H1 (cell line): ENCODE measurements around the gene LRRC39. TPM values are rescaled to one million over a fixed set of nuclear protein-coding genes. Genes with fewer than 3 reads are reported as not detected.
A peak's percentile ranks its signal among the peaks of the same experiment; 100 is the strongest.

ENCODE experiments used
- ASH2L ChIP-seq: fragments of 200-600, 300-600 bp; sonication (generic); IDR thresholded peaks from one replicate; pipeline ENCODE4 v1.7.1; 2017; ENCODE audit warnings: low read length
- ATF2 ChIP-seq: IDR thresholded peaks from 2 replicates; pipeline ENCODE4 v1.6.1; 2012; ENCODE audit warnings: low read length, inconsistent platforms
- CHD1 ChIP-seq: IDR thresholded peaks from 2 replicates; pipeline ENCODE4 v1.6.1; 2012; ENCODE audit warnings: low read depth, low read length, improper control_type of control experiment
- CHD2 ChIP-seq: IDR thresholded peaks from 2 replicates; pipeline ENCODE4 v1.6.1; 2012; ENCODE audit warnings: low read length, improper control_type of control experiment
- CREB1 ChIP-seq: IDR thresholded peaks from 2 replicates; pipeline ENCODE4 v1.6.1; 2012; ENCODE audit warnings: inconsistent platforms
- EGR1 ChIP-seq: IDR thresholded peaks from 2 replicates; pipeline ENCODE4 v1.6.1; 2011; ENCODE audit warnings: low read depth, low read length, borderline replicate concordance
- GABPA ChIP-seq: IDR thresholded peaks from 2 replicates; pipeline ENCODE4 v1.6.1; 2011; ENCODE audit warnings: mild to moderate bottlenecking, low read length, moderate library complexity, borderline replicate concordance; ENCODE audit not compliant: insufficient read depth
- KDM4A ChIP-seq: IDR thresholded peaks from one replicate; pipeline ENCODE4 v1.7.1; 2012; ENCODE audit warnings: low read depth, mild to moderate bottlenecking, moderate library complexity, low read length, inconsistent platforms; ENCODE audit not compliant: severe bottlenecking
- KDM5A ChIP-seq: fragments of 200-600 bp; IDR thresholded peaks from 2 replicates; pipeline ENCODE4 v1.7.1; 2012; ENCODE audit warnings: mild to moderate bottlenecking, low read length, inconsistent platforms, mixed read lengths
- MAX ChIP-seq: IDR thresholded peaks from 2 replicates; pipeline ENCODE4 v1.6.1; 2012; ENCODE audit warnings: inconsistent platforms
- PHF8 ChIP-seq: fragments of 200-600 bp; sonication (generic); conservative IDR thresholded peaks from 2 replicates; pipeline ENCODE4 v1.7.1; 2012; ENCODE audit warnings: low read depth, mild to moderate bottlenecking, inconsistent platforms, low read length, moderate library complexity
- POLR2A ChIP-seq, 2 experiments: IDR thresholded peaks; 1 replicate in 1 of 2; 2 replicates in 1 of 2; pipeline ENCODE4 v1.6.1; 2011; ENCODE audit warnings: low read depth in 2 of 2, low read length in 2 of 2, mild to moderate bottlenecking in 2 of 2; ENCODE audit errors: control extremely low read depth in 1 of 2
- RAD21 ChIP-seq, 2 experiments: IDR thresholded peaks in 1 of 2; conservative IDR thresholded peaks in 1 of 2; 2 replicates each; pipeline ENCODE4 v1.6.1; 2011; ENCODE audit warnings: low read depth in 2 of 2, low read length in 2 of 2, improper control_type of control experiment in 1 of 2, inconsistent platforms in 1 of 2, mild to moderate bottlenecking in 1 of 2, moderate library complexity in 1 of 2
- RBBP5 ChIP-seq: IDR thresholded peaks from 2 replicates; pipeline ENCODE4 v1.7.1; 2012; ENCODE audit warnings: low read depth, mild to moderate bottlenecking, inconsistent platforms, low read length, moderate library complexity, borderline replicate concordance
- RNF2 ChIP-seq: fragments of 200-900, 300-1000 bp; sonication (generic); IDR thresholded peaks from 2 replicates; pipeline ENCODE4 v1.7.1; 2016; ENCODE audit warnings: borderline replicate concordance, low read depth, mild to moderate bottlenecking, antibody characterized with exemption, low read length; ENCODE audit not compliant: poor library complexity, severe bottlenecking; ENCODE audit errors: missing control alignments
- SP1 ChIP-seq: IDR thresholded peaks from 2 replicates; pipeline ENCODE4 v1.6.1; 2011; ENCODE audit warnings: low read depth, low read length
- SP4 ChIP-seq: IDR thresholded peaks from 2 replicates; pipeline ENCODE4 v1.6.1; 2012; ENCODE audit warnings: low read length, inconsistent platforms
- TAF1 ChIP-seq: IDR thresholded peaks from 2 replicates; pipeline ENCODE4 v1.6.1; 2011; ENCODE audit warnings: mild to moderate bottlenecking, low read depth, low read length
- TAF7 ChIP-seq: optimal IDR thresholded peaks from 2 replicates; pipeline ENCODE3; 2011; ENCODE audit warnings: low read depth, mild to moderate bottlenecking, inconsistent platforms, low read length, moderate library complexity, borderline replicate concordance
- TBP ChIP-seq: IDR thresholded peaks from 2 replicates; pipeline ENCODE4 v1.6.1; 2011; ENCODE audit warnings: low read depth, low read length, improper control_type of control experiment
- polyA plus RNA-seq, 7 experiments: library from polyadenylated mRNA; depleted of rRNA in 3 of 7; stranded (reverse) in 5 of 7; unstranded in 2 of 7; fragments of >200 nt in 5 of 7; fragments of 200-250 nt in 2 of 7; gene quantifications; 1 replicate in 5 of 7; 2 replicates in 1 of 7; 4 replicates in 1 of 7; pipeline versions ENCODE4 v1.2.1 to v1.2.3, GENCODE V29; 2011 to 2013; ENCODE audit warnings: missing spikeins in 2 of 7, mixed read lengths in 2 of 7
- total RNA-seq: library from RNA; stranded (reverse); fragmentation: NEBNext Ultra II Directional; extraction: Animal tissue kit (Norgen Biotek cat#: 25700); gene quantifications from 2 replicates; pipeline ENCODE4 v1.2.1, GENCODE V29; 2021

Gene LRRC39
- total and polyA plus RNA-seq, 2 of the 8 experiments (the other 6 are each of a cell fraction or from before 2014, with no cell fraction given) = 0.33 to 0.39 TPM

- TF ChIP-seq KDM4A = peak; percentile 61
- TF ChIP-seq KDM5A = peak; percentile 40
- TF ChIP-seq GABPA = peak; percentile 79; the same call in 1 of the 2 replicates
- peak; percentile 12 for TF ChIP-seq TAF7
- TF ChIP-seq EGR1 = peak; percentile 98
- no peak for TF ChIP-seq RNF2
- peak; percentile 33; the same call in 1 of the 2 replicates for TF ChIP-seq SP1
- no peak for TF ChIP-seq RAD21 (IDR thresholded peaks at IDR 0.05 in 1 of 2, conservative IDR thresholded peaks at IDR 0.05 in 1 of 2; ENCODE audit: low read depth in 2 of 2, low read length in 2 of 2)
- peak; percentile 89 for TF ChIP-seq TAF1
- peak; percentile 99 for TF ChIP-seq ASH2L
- TF ChIP-seq CHD2 = 0 out of 2 replicates have a peak, but pooled peaks have one; percentile 43
- TF ChIP-seq CREB1 = peak; percentile 69
- peak; percentile 81; the same call in 1 of the 2 replicates for TF ChIP-seq RBBP5
- TF ChIP-seq CHD1 = no peak
- TF ChIP-seq MAX = peak; percentile 94
- peak in 1 of 2 experiments; percentile 77; a peak in 2 of 3 replicates for TF ChIP-seq POLR2A (IDR thresholded peaks at IDR 0.05; ENCODE audit: control extremely low read depth in 1 of 2, low read depth in 2 of 2, low read length in 2 of 2)
- TF ChIP-seq ATF2 = peak; percentile 50; the same call in 1 of the 2 replicates
- TF ChIP-seq PHF8 = peak; percentile 91
- peak; percentile 79 for TF ChIP-seq SP4
- TF ChIP-seq TBP = peak; percentile 67
Measured at GRCh38 chr1:100132566-100133477, 45.2 kb downstream of the LRRC39 start, which contains the start of the genes SASS6 and TRMT13 (continued).
